NCI-H2029 treated with DMSO at 0.1 percent for 48 hours (cell line): ENCODE data around the gene IL12RB2.
"Not testable (repeated sequence)": the region's sequence is repeated elsewhere in the genome, so short reads cannot be mapped to it uniquely, and the experiment has no call there.

ENCODE experiments used
- DNase-seq: peaks from one replicate; lab custom pipeline; 2025; lab: John Stamatoyannopoulos, UW

IL12RB2 gene

GRCh38 chr1:67431156-67431765, 123.6 kb downstream of the IL12RB2 start:
- peak; percentile 81 for DNase-seq

- DNase-seq, result no peak
These were observed 124.4 kb downstream of the IL12RB2 start for GRCh38 chr1:67431869-67432578.

GRCh38 chr1:67432745-67433144, 125.1 kb downstream of the IL12RB2 start:
- DNase-seq, result no peak

- DNase-seq, result no peak
These were observed 126.2 kb downstream of the IL12RB2 start for GRCh38 chr1:67433837-67434236.

GRCh38 chr1:67434491-67434890, 126.8 kb downstream of the IL12RB2 start:
- no peak for DNase-seq

- no peak for DNase-seq
These were observed 128.9 kb downstream of the IL12RB2 start for GRCh38 chr1:67436511-67437055.

- no peak for DNase-seq
These were observed 130.3 kb downstream of the IL12RB2 start for GRCh38 chr1:67437961-67438360.

GRCh38 chr1:67439277-67440029, 131.8 kb downstream of the IL12RB2 start:
- no peak for DNase-seq

- DNase-seq, result peak; percentile 29
These were observed 132.7 kb downstream of the IL12RB2 start for GRCh38 chr1:67440339-67440738.

GRCh38 chr1:67441183-67441582, 133.5 kb downstream of the IL12RB2 start:
- DNase-seq, result no peak

GRCh38 chr1:67441739-67442281, 134.1 kb downstream of the IL12RB2 start:
- DNase-seq, result no peak

- not testable (repeated sequence) for DNase-seq
These were observed 138.3 kb downstream of the IL12RB2 start for GRCh38 chr1:67446014-67446413.
